HepG2 (cell line): ENCODE measurements around the gene C4B. TPM values are rescaled to one million over a fixed set of nuclear protein-coding genes. Genes with fewer than 3 reads are reported as not detected.
"Not testable (repeated sequence)": the region's sequence is repeated elsewhere in the genome, so short reads cannot be mapped to it uniquely, and the experiment has no call there.

Experiments used
- ATAC-seq: fragments of 200-7000 bp; cut with Tn5 transposase; 3 replicates; pipeline ENCODE4 v1.9.1; 2020; ENCODE audit warnings: mild to moderate bottlenecking, moderate library complexity
- BruUV-seq: library from RNA; stranded (reverse); fragments of 400-500 nt; replicated peaks from 2 replicates; lab custom pipeline; 2021; lab: Mats Ljungman, UMichigan
- CTCF ChIA-PET: fragments of 300-600 bp; formaldehyde crosslinking; extraction: SDS; loops from one replicate; lab custom pipeline; 2021; ENCODE audit warnings: low total read pairs, inconsistent platforms, low intra/inter-chr PET ratio; lab: Yijun Ruan, JAX
- POLR2A ChIA-PET: fragments of 350-600 bp; sonication (Branson Sonifier 250); formaldehyde crosslinking; loops from one replicate; lab custom pipeline; 2020; ENCODE audit warnings: antibody characterized with exemption, inconsistent platforms; lab: Yijun Ruan, JAX
- DNase-seq: peaks from one replicate; pipeline ENCODE4 v3.0.0-alpha.2; 2015; ENCODE audit warnings: low spot score
- FAIRE-seq: peaks from 3 replicates; lab custom pipeline; 2011; peaks lifted over from hg19 to GRCh38; lab: Jason Lieb, UNC
- H2AFZ ChIP-seq: one replicate; pipeline ENCODE4 v1.6.1; 2011; ENCODE audit warnings: low read length, inconsistent platforms
- H3K27ac ChIP-seq: fragments of 300-600 bp; 3 replicates; pipeline ENCODE4 v1.8.0; 2011; ENCODE audit warnings: mixed run types, mild to moderate bottlenecking, mixed read lengths, low read length, inconsistent platforms; ENCODE audit not compliant: insufficient read depth; ENCODE audit errors: extremely low read length
- H3K27me3 ChIP-seq, 2 experiments: fragments of 200-600 bp in 1 of 2; 2 replicates in 1 of 2; 3 replicates in 1 of 2; pipeline versions ENCODE4 v1.6.0 to v1.8.0; 2011; ENCODE audit warnings: low read length in 2 of 2, mild to moderate bottlenecking in 2 of 2, moderate library complexity in 2 of 2, inconsistent platforms in 1 of 2; ENCODE audit not compliant: insufficient read depth in 2 of 2, control insufficient read depth in 1 of 2
- H3K36me3 ChIP-seq, 2 experiments: fragments of 200-600 bp in 1 of 2; replicated peaks in 1 of 2; 2 replicates in 1 of 2; 3 replicates in 1 of 2; pipeline versions ENCODE4 v1.5.1 to v1.8.0; 2011; ENCODE audit warnings: low read length in 2 of 2, inconsistent platforms in 1 of 2; ENCODE audit not compliant: insufficient read depth in 2 of 2, control insufficient read depth in 1 of 2
- H3K4me1 ChIP-seq: 2 replicates; pipeline ENCODE4 v1.5.1; 2012; ENCODE audit warnings: low read length, inconsistent platforms; ENCODE audit not compliant: insufficient read depth
- H3K4me2 ChIP-seq: 2 replicates; pipeline ENCODE4 v1.6.0; 2011; ENCODE audit warnings: low read depth, low read length, inconsistent platforms
- H3K4me3 ChIP-seq, 3 experiments: fragments of 200-600 bp in 1 of 3; sonication (generic), shearing (Covaris generic) in 1 of 3; replicated peaks in 1 of 3; 2 replicates each; pipeline ENCODE4 v1.5.1; 2011 to 2016; ENCODE audit warnings: low read length in 3 of 3, inconsistent platforms in 2 of 3, low read depth in 2 of 3, mild to moderate bottlenecking in 2 of 3, control low read depth in 1 of 3, mixed read lengths in 1 of 3; ENCODE audit not compliant: insufficient read depth in 1 of 3
- H3K79me2 ChIP-seq: one replicate; pipeline ENCODE4 v1.6.1; 2011; ENCODE audit warnings: low read length, inconsistent platforms; ENCODE audit not compliant: insufficient read depth
- H3K9ac ChIP-seq: 2 replicates; pipeline ENCODE4 v1.6.0; 2011; ENCODE audit warnings: mild to moderate bottlenecking, low read depth, low read length, inconsistent platforms; ENCODE audit not compliant: insufficient read depth
- H3K9me3 ChIP-seq: 2 replicates; pipeline ENCODE4 v1.5.1; 2012; ENCODE audit warnings: mild to moderate bottlenecking, low read length
- H4K20me1 ChIP-seq: 2 replicates; pipeline ENCODE4 v1.6.0; 2011; ENCODE audit warnings: inconsistent platforms, mild to moderate bottlenecking, low read length, moderate library complexity; ENCODE audit not compliant: insufficient read depth
- AGO1 ChIP-seq: fragments of 200-400 bp; formaldehyde crosslinking; IDR thresholded peaks from 2 replicates; pipeline ENCODE4 v1.6.1; 2017; ENCODE audit warnings: mild to moderate bottlenecking, low read depth, low read length, moderate library complexity; ENCODE audit not compliant: poor library complexity, severe bottlenecking
- HNRNPL ChIP-seq: fragments of 200-400 bp; formaldehyde crosslinking; IDR thresholded peaks from 2 replicates; pipeline ENCODE4 v1.6.1; 2017; ENCODE audit warnings: mild to moderate bottlenecking, low read depth, low read length
- WGBS: methylation state at CpG from one replicate; pipeline ENCODE4 v1.1.6; 2017; ENCODE audit warnings: low lambda C conversion rate; 5-methylcytosine and 5-hydroxymethylcytosine counted together
- in situ Hi-C: cut with HindIII; loops from 2 replicates; pipeline ENCODE4 v1.10.0; 2017; ENCODE audit warnings: low pct_unique_long_range_greater_than_20kb; ENCODE audit not compliant: extremely low pct_ligation_motif_present
- intact Hi-C: fragments of 100-400 bp; cut with micrococcal nuclease; formaldehyde crosslinking; loops from one replicate; pipeline ENCODE4 v1.10.0; 2022; ENCODE audit not compliant: unreplicated experiment
- polyA plus RNA-seq, 8 experiments: library from polyadenylated mRNA; depleted of rRNA in 3 of 8; stranded (reverse) in 7 of 8; unstranded in 1 of 8; fragments of >200 nt; fragmentation: Illumina TruSeq in 4 of 8; extraction: Trizol in 4 of 8; gene quantifications; 2 replicates each; pipeline versions ENCODE4 v1.2.1 to v1.2.3, GENCODE V29; 2011 to 2016; ENCODE audit warnings: low read depth in 4 of 8, missing spikeins in 1 of 8, mixed read lengths in 1 of 8; ENCODE audit not compliant: insufficient read depth in 1 of 8
- total RNA-seq, 5 experiments: library from RNA; depleted of rRNA; stranded (reverse); fragments of >200 nt; fragmentation: Illumina TruSeq; extraction: Trizol; gene quantifications; 2 replicates each; pipeline ENCODE4 v1.2.3, GENCODE V29; 2016; ENCODE audit warnings: low read depth in 1 of 5

C4B gene
- total and polyA plus RNA-seq, 2 of the 13 experiments (the other 11 are each of a cell fraction or from before 2014, with no cell fraction given): 167 to 538 TPM

DNA sequence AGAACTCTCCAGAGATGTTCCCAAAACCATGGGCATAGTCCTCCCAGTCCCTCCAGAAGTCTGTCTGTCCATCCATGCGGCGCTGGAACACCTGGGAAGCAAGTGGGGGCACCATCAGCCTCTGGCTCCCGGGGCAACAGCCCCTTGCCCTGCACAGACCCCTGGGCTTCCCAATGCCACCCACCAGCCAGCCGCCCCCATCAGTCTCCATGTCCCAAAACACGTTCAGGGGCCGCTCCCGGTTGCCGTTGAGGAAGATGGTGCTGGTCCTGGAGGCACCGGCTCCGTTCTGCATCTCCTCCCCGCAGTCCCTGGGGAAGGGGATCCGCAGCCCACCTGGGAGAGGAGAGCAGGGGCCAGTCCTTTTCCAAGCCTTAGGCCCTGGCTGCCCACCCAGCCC is 5.1 kb upstream of the C4B start:
- FAIRE-seq, H3K79me2 ChIP-seq, H3K36me3 ChIP-seq, H3K27ac ChIP-seq, H3K9ac ChIP-seq, POLR2A ChIA-PET, H3K9me3 ChIP-seq, BruUV-seq, ATAC-seq, H2AFZ ChIP-seq, intact Hi-C loops, DNase-seq, CTCF ChIA-PET, H3K27me3 ChIP-seq, H4K20me1 ChIP-seq, H3K4me3 ChIP-seq, in situ Hi-C loops, H3K4me2 ChIP-seq: not testable (repeated sequence)
- H3K4me1 ChIP-seq: peaks cover 30% of the 10 kb centered on the region
- WGBS: 50% methylated on average over 4 of the region's 12 CpGs

DNA sequence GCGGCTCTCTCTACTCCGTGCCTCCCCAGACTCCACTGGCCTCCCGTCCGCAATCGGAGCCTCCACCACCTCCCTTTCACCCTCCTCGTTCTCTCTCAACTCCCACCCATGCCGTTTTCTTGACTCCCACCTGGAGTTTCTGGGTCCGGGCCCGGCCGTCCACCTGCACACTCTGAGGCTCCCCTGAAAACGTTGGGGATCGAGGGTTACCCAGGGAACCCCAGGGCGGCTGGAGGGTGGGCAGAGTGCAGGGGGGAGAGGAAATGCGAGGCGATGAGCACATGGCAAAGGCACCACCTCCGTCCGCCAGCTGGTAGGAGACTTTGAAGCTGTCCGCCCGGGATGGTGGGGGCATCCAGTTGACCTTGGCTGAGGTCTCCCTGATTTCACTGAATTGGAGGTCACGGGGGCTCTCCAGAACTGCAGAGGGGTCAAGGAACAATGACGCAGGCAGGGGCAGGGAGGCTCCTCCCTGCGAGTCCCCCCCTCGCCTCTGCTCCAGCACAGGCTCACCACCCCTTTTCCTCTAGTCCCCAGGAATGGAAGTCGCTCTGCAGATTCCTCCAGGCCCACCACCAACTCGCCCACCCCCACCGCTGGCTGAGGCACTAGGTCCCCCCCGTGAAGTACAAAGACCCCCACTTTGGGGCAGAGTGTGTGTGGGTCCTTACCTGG is 3.6 kb upstream of the C4B start:
- FAIRE-seq, ATAC-seq, CTCF ChIA-PET, H3K79me2 ChIP-seq, H4K20me1 ChIP-seq, in situ Hi-C loops, H3K4me2 ChIP-seq, H3K9me3 ChIP-seq, H3K27me3 ChIP-seq, DNase-seq, H3K9ac ChIP-seq, intact Hi-C loops, H3K4me3 ChIP-seq, BruUV-seq, H2AFZ ChIP-seq, POLR2A ChIA-PET, H3K27ac ChIP-seq, H3K36me3 ChIP-seq: not testable (repeated sequence)
- TF ChIP-seq AGO1 (peak; percentile 87), HNRNPL (0 out of 2 replicates have a peak, but pooled peaks have one; percentile 25)
- H3K4me1 ChIP-seq: peaks cover 17% of the 10 kb centered on the region; the same call in 1 of the 2 replicates
- WGBS: 63% methylated on average over 20 of the region's 27 CpGs

DNA sequence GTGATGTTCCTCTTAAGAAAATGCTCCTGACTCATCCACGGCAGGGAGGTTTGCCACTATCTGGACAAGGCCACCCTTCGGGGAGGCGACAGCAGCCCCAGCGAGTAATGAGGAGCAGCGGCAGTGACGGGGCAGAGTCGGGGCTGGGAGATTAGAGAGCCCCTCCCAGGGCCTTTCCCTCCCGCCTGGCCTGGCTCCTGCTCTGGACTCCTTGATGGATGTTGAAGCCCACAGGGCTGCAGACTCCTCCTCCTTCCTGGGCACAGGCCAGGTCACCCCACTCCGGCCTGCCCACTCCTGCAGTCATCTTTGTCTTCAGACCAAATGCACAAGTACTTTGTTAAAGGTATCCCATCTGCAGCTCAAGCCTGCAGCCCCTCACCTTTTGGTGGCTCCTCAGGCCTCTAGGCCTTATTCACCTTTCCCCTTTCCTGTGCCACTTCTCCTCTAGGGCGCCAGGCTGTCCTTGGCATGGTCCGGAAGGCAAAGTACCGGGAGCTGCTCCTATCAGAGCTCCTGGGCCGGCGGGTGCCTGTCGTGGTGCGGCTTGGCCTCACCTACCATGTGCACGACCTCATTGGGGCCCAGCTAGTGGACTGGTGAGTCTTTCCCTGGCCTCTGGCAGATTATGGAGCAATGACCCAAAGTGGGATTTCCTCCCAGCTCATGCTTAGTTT is 1.5 kb upstream of the C4B start:
- H3K4me3 ChIP-seq, POLR2A ChIA-PET, H3K79me2 ChIP-seq, H3K36me3 ChIP-seq, H3K9ac ChIP-seq, H3K4me1 ChIP-seq, H2AFZ ChIP-seq, ATAC-seq, H4K20me1 ChIP-seq, H3K4me2 ChIP-seq, in situ Hi-C loops, FAIRE-seq, CTCF ChIA-PET, BruUV-seq, H3K27ac ChIP-seq, intact Hi-C loops, H3K27me3 ChIP-seq, H3K9me3 ChIP-seq: not testable (repeated sequence)
- peak; percentile 0 for DNase-seq
- WGBS: 85% methylated on average over 15 of the region's 17 CpGs

DNA sequence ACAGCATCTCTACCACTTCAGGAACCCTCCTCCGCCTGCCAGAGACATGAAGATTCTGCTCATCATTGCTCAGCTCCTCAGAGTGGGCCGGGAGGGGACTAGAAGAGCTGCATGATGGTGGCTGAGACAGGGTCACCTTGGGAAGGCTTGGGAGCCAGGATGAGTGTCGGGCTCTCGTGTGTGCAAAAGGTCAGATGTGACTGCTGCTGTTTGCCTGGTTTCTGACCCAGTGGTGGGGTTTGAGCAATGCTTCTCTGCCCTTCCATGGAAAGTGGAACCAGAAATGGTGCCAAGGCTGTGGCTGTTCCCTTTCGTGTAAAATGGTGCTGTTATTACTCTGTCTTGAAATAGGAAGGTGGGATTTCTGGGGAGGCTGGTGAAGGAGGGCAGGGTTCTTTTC is 857 bp upstream of the C4B start:
- CTCF ChIA-PET, POLR2A ChIA-PET, H3K36me3 ChIP-seq, FAIRE-seq, H3K79me2 ChIP-seq, H3K27me3 ChIP-seq, in situ Hi-C loops, intact Hi-C loops, H3K4me3 ChIP-seq, H3K4me2 ChIP-seq, H3K9ac ChIP-seq, BruUV-seq, H2AFZ ChIP-seq, ATAC-seq, H4K20me1 ChIP-seq, H3K4me1 ChIP-seq, H3K27ac ChIP-seq, DNase-seq, H3K9me3 ChIP-seq: not testable (repeated sequence)
- WGBS: no CpG with 5 or more reads among the region's 5 CpGs
